ENCODE measurements around the gene RRAS. TPM values are rescaled to one million over a fixed set of nuclear protein-coding genes. Genes with fewer than 3 reads are reported as not detected.

The RRAS gene
- total and polyA plus RNA-seq, 7 donors = 79.8 to 139 (median 126) TPM

- peaks cover 0 to 72% (median 42%) of the 10 kb centered on the region in 4 donors for H3K36me3 ChIP-seq
- no peak overlapping the region for H3K27ac ChIP-seq
- intact Hi-C loops (cut with DNase I) = no loop called here
- no peaks in the 10 kb centered on the region for H3K27me3 ChIP-seq
- no peak for DNase-seq
- TF ChIP-seq POLR2A (IDR thresholded peaks at IDR 0.05) (no peak), EP300 (IDR thresholded peaks at IDR 0.05) (no peak), POLR2AphosphoS5 (IDR thresholded peaks at IDR 0.05) (no peak), CTCF (IDR thresholded peaks at IDR 0.05) (no peak)
- no peak overlapping the region for H3K4me3 ChIP-seq
- H3K9me3 ChIP-seq = no peaks in the 10 kb centered on the region
- H3K4me1 ChIP-seq = peaks cover 0 to 11% (median 6%) of the 10 kb centered on the region in 4 donors
- 95 to 97% methylated on average over 12 of the region's 12 CpGs for WGBS, 2 donors
Observed at GRCh38 chr19:49609499-49610092, 30.3 kb downstream of the RRAS start.

- Histone ChIP-seq H3K36me3 (peaks cover 20 to 94% (median 42%) of the 10 kb centered on the region in 4 donors), H3K4me1 (no peaks in the 10 kb centered on the region), H3K27me3 (no peaks in the 10 kb centered on the region), H3K27ac (no peak overlapping the region), H3K9me3 (no peaks in the 10 kb centered on the region), H3K4me3 (no peak overlapping the region)
- WGBS, 2 donors = 77 to 93% methylated on average over 7 of the region's 7 CpGs
- intact Hi-C loops (cut with DNase I) = no loop called here
- TF ChIP-seq EP300 (IDR thresholded peaks at IDR 0.05) (no peak), POLR2AphosphoS5 (IDR thresholded peaks at IDR 0.05) (no peak), POLR2A (IDR thresholded peaks at IDR 0.05) (no peak), CTCF (IDR thresholded peaks at IDR 0.05) (no peak)
- DNase-seq = no peak
Observed at GRCh38 chr19:49605605-49606004, 34.3 kb downstream of the RRAS start.

DNA sequence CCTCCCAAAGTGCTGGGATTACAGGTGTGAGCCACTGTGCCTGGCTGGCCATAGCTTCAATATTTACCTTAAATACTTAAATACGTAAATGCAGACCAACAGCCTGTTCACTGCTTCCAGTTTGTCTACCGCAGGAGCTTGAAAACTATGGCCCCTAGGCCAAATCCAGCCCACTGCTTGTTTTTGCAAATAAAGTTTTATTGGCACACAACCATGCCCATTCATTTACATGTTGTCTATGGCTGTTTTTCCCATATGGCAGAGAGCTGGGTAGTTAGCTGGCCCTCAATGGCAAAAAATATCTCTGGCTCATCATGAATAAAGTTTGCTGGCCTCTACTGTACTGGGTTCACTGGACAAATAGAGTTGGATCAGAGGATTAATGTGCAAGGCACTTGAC lies 37.1 kb downstream of the RRAS start:
- WGBS, 2 donors = 96% methylated on average over 2 of the region's 2 CpGs
- Histone ChIP-seq H3K36me3 (peaks cover 20 to 94% (median 35%) of the 10 kb centered on the region in 4 donors), H3K27me3 (no peaks in the 10 kb centered on the region), H3K27ac (no peak overlapping the region), H3K4me3 (no peak overlapping the region), H3K9me3 (no peaks in the 10 kb centered on the region), H3K4me1 (no peaks in the 10 kb centered on the region)
- DNase-seq = no peak
- TF ChIP-seq POLR2A (IDR thresholded peaks at IDR 0.05) = no peak
- no peak for TF ChIP-seq POLR2AphosphoS5 (IDR thresholded peaks at IDR 0.05)
- no peak for TF ChIP-seq EP300 (IDR thresholded peaks at IDR 0.05)
- intact Hi-C loops (cut with DNase I) = no loop called here

DNA sequence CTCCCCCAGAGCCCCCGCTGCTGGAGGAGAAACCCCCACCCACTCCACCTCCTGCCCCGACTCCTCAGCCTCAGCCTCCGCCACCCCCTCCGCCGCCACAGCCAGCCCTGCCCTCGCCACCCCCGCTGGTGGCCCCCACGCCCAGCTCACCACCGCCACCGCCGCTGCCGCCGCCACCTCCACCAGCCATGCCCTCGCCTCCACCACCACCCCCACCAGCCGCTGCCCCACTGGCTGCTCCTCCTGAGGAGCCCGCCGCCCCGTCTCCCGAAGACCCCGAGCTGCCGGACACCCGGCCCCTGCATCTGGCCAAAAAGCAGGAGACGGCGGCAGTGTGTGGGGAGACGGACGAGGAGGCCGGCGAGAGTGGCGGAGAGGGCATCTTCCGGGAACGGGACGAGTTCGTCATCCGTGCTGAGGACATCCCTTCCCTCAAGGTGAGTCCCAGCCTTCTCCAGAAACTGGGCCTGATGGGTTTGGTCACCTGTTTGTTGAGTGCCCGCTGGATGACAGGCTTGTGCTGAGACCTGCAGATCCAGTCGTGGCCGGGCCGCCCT lies 38.4 kb downstream of the RRAS start:
- Histone ChIP-seq H3K9me3 (no peaks in the 10 kb centered on the region), H3K4me3 (no peak overlapping the region), H3K27ac (no peak overlapping the region), H3K4me1 (no peaks in the 10 kb centered on the region), H3K36me3 (peaks cover 20 to 97% (median 45%) of the 10 kb centered on the region in 4 donors), H3K27me3 (no peaks in the 10 kb centered on the region)
- WGBS, 2 donors = 97% methylated on average over 38 of the region's 38 CpGs
- no peak for TF ChIP-seq POLR2AphosphoS5 (IDR thresholded peaks at IDR 0.05)
- intact Hi-C loops (cut with DNase I) = no loop called here
- no peak for DNase-seq

DNA sequence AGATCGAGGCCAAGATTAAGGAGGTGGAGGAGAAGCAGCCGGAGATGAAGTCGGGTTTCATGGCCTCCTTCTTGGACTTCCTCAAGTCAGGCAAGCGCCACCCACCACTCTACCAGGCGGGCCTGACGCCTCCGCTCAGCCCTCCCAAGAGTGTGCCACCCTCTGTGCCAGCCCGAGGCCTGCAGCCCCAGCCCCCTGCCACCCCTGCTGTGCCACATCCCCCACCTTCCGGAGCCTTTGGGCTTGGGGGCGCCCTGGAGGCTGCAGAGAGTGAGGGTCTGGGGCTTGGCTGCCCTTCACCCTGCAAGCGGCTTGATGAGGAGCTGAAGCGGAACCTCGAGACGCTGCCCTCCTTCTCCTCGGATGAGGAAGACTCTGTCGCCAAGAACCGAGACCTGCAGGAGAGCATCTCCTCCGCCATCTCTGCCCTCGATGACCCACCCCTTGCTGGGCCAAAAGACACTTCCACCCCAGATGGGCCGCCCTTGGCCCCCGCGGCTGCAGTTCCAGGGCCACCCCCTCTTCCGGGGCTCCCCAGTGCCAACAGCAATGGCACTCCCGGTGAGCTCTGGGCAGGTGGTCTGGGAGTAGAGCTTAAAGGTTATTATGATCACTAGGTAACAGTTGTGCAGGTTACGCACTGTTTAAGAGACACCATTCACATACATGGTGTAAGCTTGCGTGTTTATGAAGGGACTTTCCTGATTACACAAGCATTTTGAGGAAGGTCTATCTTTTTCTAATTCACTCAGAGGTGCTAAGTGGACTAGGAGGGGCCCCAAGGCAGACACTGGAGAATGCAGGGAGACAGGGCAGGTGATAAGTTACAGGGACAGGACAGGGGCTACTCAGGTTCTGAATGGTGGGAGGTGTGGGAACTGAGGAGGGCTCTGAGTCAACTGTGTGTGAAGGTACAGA lies 40.3 kb downstream of the RRAS start:
- H3K27me3 ChIP-seq = no peaks in the 10 kb centered on the region
- intact Hi-C loops (cut with DNase I) = no loop called here
- no peak for DNase-seq
- H3K9me3 ChIP-seq = no peaks in the 10 kb centered on the region
- H3K4me1 ChIP-seq = peaks cover 0 to 9% (median 3%) of the 10 kb centered on the region in 4 donors
- H3K4me3 ChIP-seq = no peak overlapping the region
- peaks cover 31 to 100% (median 59%) of the 10 kb centered on the region in 4 donors for H3K36me3 ChIP-seq
- 95 to 96% methylated on average over 26 of the region's 26 CpGs for WGBS, 2 donors
- no peak for TF ChIP-seq POLR2A (IDR thresholded peaks at IDR 0.05)
- TF ChIP-seq POLR2AphosphoS5 (IDR thresholded peaks at IDR 0.05) = no peak
- no peak for TF ChIP-seq CTCF (IDR thresholded peaks at IDR 0.05)
- no peak for TF ChIP-seq EP300 (IDR thresholded peaks at IDR 0.05)
- H3K27ac ChIP-seq = no peak overlapping the region

Data from sigmoid colon (tissue), 7 donors.